C1 segment of cervical spinal cord (tissue), 14 donors: Measurements from ENCODE around the gene KCNS1.
"Not testable (repeated sequence)": the region's sequence is repeated elsewhere in the genome, so short reads cannot be mapped to it uniquely, and the experiment has no call there.

Experiments used
- DNase-seq, 14 donors: peaks; one replicate each; lab custom pipeline; 2025; lab: John Stamatoyannopoulos, UW

KCNS1 gene

GRCh38 chr20:45100563-45101245 is at the start of gene KCNS1:
TSS of gene KCNS1 (minus strand) at chr20:45101127. CDS start at chr20:45099236, 1,891 bp downstream.
- DNase-seq, result no peak

- DNase-seq, result no peak
These were observed 48.1 kb upstream of the KCNS1 start for GRCh38 chr20:45149062-45149461.

- no peak for DNase-seq
These were observed 39.9 kb upstream of the KCNS1 start for GRCh38 chr20:45140836-45141235.

- not testable (repeated sequence) for DNase-seq
These were observed 38.9 kb upstream of the KCNS1 start for GRCh38 chr20:45139733-45140375.

- no peak for DNase-seq
These were observed 37.8 kb upstream of the KCNS1 start for GRCh38 chr20:45138561-45139300.

- no peak for DNase-seq
These were observed 36.0 kb upstream of the KCNS1 start for GRCh38 chr20:45136911-45137310.

- no peak for DNase-seq
These were observed 27.2 kb upstream of the KCNS1 start for GRCh38 chr20:45128099-45128498.

- no peak for DNase-seq
These were observed 23.4 kb upstream of the KCNS1 start, which contains the start of gene WFDC12 for GRCh38 chr20:45124365-45124764. TSS of gene WFDC12 (minus strand) at chr20:45124465. CDS start at chr20:45124447, 18 bp downstream.

- no peak for DNase-seq
These were observed 20.5 kb upstream of the KCNS1 start for GRCh38 chr20:45121388-45121787.

- DNase-seq, result no peak
These were observed 18.8 kb upstream of the KCNS1 start for GRCh38 chr20:45119556-45120266.

- DNase-seq, result no peak
These were observed 17.1 kb upstream of the KCNS1 start for GRCh38 chr20:45118028-45118427.

GRCh38 chr20:45117581-45117980 is 16.7 kb upstream of the KCNS1 start:
- no peak for DNase-seq

- DNase-seq, result no peak
These were observed 14.9 kb upstream of the KCNS1 start for GRCh38 chr20:45115829-45116228.

GRCh38 chr20:45115386-45115774 is 14.5 kb upstream of the KCNS1 start:
- DNase-seq, result no peak

- DNase-seq, result no peak
These were observed 13.8 kb upstream of the KCNS1 start, which contains the start of gene WFDC5 for GRCh38 chr20:45114465-45115385. TSS of gene WFDC5 (minus strand) at chr20:45115174. CDS start at chr20:45115083, 91 bp downstream.

- DNase-seq, result no peak
These were observed 12.9 kb upstream of the KCNS1 start for GRCh38 chr20:45113865-45114264.

- DNase-seq, result no peak
These were observed 11.8 kb upstream of the KCNS1 start for GRCh38 chr20:45112754-45113153.

GRCh38 chr20:45111799-45112471 is 11.0 kb upstream of the KCNS1 start:
- DNase-seq, result peak in 1 of 14 donors; percentile 8

- DNase-seq, result no peak
These were observed 10.4 kb upstream of the KCNS1 start for GRCh38 chr20:45111285-45111684.

- no peak for DNase-seq
These were observed 9.4 kb upstream of the KCNS1 start for GRCh38 chr20:45110301-45110700.
